Measurements from ENCODE around the gene TMEM201. TPM values are rescaled to one million over a fixed set of nuclear protein-coding genes. Genes with fewer than 3 reads are reported as not detected.

The TMEM201 gene
- total and polyA plus RNA-seq, 2 of the 13 experiments (the other 11 are each of a cell fraction or from before 2014, with no cell fraction given) = 1.5 to 8.2 TPM

- TF ChIP-seq HNF1A (IDR thresholded peaks at IDR 0.05; ENCODE audit: low read depth) (no peak), HNF1A (CRISPR knock-in tag; IDR thresholded peaks at IDR 0.05; ENCODE audit: borderline replicate concordance) (no peak), ZFP36L2 (CRISPR knock-in tag; IDR thresholded peaks at IDR 0.05) (no peak), WIZ (CRISPR knock-in tag; IDR thresholded peaks at IDR 0.05) (no peak), ZNF3 (CRISPR knock-in tag; IDR thresholded peaks at IDR 0.05) (no peak), ZNF557 (CRISPR knock-in tag; IDR thresholded peaks at IDR 0.05) (no peak), SP1 (IDR thresholded peaks at IDR 0.05) (no peak), SP1 (CRISPR knock-in tag; IDR thresholded peaks at IDR 0.05) (peak; percentile 62), ZNF687 (CRISPR knock-in tag; IDR thresholded peaks at IDR 0.05) (peak; percentile 20; the same call in 1 of the 2 replicates), ZNF619 (CRISPR knock-in tag; IDR thresholded peaks at IDR 0.05) (no peak), SNRNP70 (IDR thresholded peaks at IDR 0.05; ENCODE audit: low read depth, low read length) (no peak), BHLHE40 (IDR thresholded peaks at IDR 0.05; ENCODE audit: low read length) (0 out of 2 replicates have a peak, but pooled peaks have one; percentile 6), ZNF276 (CRISPR knock-in tag; IDR thresholded peaks at IDR 0.05; ENCODE audit: low read depth) (0 out of 2 replicates have a peak, but pooled peaks have one; percentile 10), ZNF615 (CRISPR knock-in tag; IDR thresholded peaks at IDR 0.05; ENCODE audit: borderline replicate concordance) (no peak), ZNF749 (CRISPR knock-in tag; IDR thresholded peaks at IDR 0.05; ENCODE audit: borderline replicate concordance) (0 out of 2 replicates have a peak, but pooled peaks have one; percentile 52), TAF15 (IDR thresholded peaks at IDR 0.05; ENCODE audit: low read depth, low read length, poor library complexity, severe bottlenecking) (no peak), JUND (CRISPR knock-in tag; IDR thresholded peaks at IDR 0.05) (no peak), POLR2A (IDR thresholded peaks at IDR 0.05; ENCODE audit: insufficient read depth in 1 of 2, low read depth in 2 of 2, low read length in 2 of 2) (peak; percentile 23 to 64; a peak in 2 of 4 replicates), MAX (IDR thresholded peaks at IDR 0.05) (peak; percentile 79; the same call in 1 of the 2 replicates)
These were observed at the start of gene TMEM201 (continued) for GRCh38 chr1:9588551-9589143.
